Activated T-helper 1 cell treated with anti-CD3 and anti-CD28 coated beads, Interleukin-12 subunit alpha, Interleukin-12 subunit beta, Interleukin-2, Interleukin-4 antibody, amounts not matched to agents 30 ng/mL and 10 ng/mL and 1 ng/mL, durations not matched to agents 14 hours and 24 hours and 36 hours (primary cell): ENCODE data around the gene L1TD1. TPM values are rescaled to one million over a fixed set of nuclear protein-coding genes. Genes with fewer than 3 reads are reported as not detected.
"Not testable (repeated sequence)": the region's sequence is repeated elsewhere in the genome, so short reads cannot be mapped to it uniquely, and the experiment has no call there.

Experiments used
- DNase-seq: peaks from one replicate; pipeline ENCODE4 v3.0.0; 2021; ENCODE audit warnings: low spot score
- H3K27ac Mint-ChIP-seq: one replicate; pipeline ENCODE4 v1.8.0; 2021; ENCODE audit warnings: mild to moderate bottlenecking, mixed read lengths
- H3K27me3 Mint-ChIP-seq: one replicate; pipeline ENCODE4 v1.8.0; 2022; ENCODE audit warnings: mild to moderate bottlenecking, moderate library complexity, mixed read lengths; ENCODE audit not compliant: insufficient read depth
- H3K36me3 Mint-ChIP-seq: one replicate; pipeline ENCODE4 v1.8.0; 2021; ENCODE audit warnings: low read depth, mixed read lengths
- H3K4me1 Mint-ChIP-seq: one replicate; pipeline ENCODE4 v1.8.0; 2021; ENCODE audit warnings: low read depth, mixed read lengths
- H3K4me3 Mint-ChIP-seq: one replicate; pipeline ENCODE4 v1.8.0; 2021; ENCODE audit warnings: mild to moderate bottlenecking, moderate library complexity, mixed read lengths
- H3K9me3 Mint-ChIP-seq: one replicate; pipeline ENCODE4 v1.8.0; 2021; ENCODE audit warnings: mixed read lengths
- intact Hi-C: fragments of 100-400 bp; cut with micrococcal nuclease; formaldehyde crosslinking; loops from one replicate; pipeline ENCODE4 v1.15.1; 2024
- total RNA-seq: library from RNA; stranded (reverse); gene quantifications from 2 replicates; pipeline ENCODE4 v1.2.3, GENCODE V29; 2022

L1TD1 gene, protein sequence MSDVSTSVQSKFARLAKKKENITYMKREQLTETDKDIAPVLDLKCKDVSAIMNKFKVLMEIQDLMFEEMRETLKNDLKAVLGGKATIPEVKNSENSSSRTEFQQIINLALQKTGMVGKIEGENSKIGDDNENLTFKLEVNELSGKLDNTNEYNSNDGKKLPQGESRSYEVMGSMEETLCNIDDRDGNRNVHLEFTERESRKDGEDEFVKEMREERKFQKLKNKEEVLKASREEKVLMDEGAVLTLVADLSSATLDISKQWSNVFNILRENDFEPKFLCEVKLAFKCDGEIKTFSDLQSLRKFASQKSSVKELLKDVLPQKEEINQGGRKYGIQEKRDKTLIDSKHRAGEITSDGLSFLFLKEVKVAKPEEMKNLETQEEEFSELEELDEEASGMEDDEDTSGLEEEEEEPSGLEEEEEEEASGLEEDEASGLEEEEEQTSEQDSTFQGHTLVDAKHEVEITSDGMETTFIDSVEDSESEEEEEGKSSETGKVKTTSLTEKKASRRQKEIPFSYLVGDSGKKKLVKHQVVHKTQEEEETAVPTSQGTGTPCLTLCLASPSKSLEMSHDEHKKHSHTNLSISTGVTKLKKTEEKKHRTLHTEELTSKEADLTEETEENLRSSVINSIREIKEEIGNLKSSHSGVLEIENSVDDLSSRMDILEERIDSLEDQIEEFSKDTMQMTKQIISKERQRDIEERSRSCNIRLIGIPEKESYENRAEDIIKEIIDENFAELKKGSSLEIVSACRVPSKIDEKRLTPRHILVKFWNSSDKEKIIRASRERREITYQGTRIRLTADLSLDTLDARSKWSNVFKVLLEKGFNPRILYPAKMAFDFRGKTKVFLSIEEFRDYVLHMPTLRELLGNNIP
- not detected in 2 replicates for total RNA-seq

DNA sequence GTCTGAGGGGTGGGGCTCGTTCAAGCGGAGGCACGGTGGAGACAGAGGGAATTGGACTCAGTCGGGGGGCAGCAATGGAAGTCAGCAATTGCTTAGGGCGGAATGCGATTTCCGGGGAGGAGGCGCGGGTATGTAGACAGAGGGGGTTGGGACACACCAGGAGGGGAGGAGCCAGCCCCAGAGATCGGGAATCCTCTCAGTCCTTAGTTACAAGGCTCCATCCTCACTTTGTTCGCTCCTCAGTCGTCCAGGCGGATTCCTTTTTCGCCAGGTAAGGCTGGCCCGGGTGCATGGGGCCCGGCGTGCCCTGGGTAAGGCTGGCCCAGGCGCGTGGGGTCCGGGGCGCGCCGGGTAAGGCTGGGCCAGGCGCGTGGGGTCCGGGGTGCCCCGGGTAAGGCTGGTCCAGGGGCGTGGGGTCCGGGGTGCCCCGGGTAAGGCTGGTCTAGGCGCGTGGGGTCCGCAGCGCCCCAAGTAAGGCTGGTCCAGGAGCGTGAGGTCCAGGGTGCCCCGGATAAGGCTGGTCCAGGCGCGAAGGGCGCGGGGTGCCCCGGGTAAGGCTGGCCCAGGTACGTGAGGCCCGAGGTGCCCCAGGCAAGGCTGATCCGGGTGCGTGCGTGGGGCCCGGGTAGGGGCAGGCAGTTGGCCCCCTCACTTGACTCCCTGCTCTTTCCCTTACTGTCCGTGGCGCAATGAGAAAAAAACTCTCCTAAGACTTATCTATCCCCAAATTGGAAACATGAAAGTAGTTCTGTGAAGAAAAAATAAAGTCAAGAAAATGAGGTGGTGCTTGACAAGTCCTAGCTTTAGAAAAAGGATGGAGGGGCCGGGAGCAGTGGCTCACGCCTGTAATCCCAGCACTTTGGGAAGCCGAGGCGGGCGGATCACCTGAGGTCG is at the start of gene L1TD1:
TSS of gene L1TD1 (plus strand) at position 199 of the 894 bp plus-strand sequence. CDS start 11,780 bp downstream, outside the sequence.
- H3K4me3 Mint-ChIP-seq, result no peak within 1 kb of the TSS
- intact Hi-C loops, result no loop called here
- H3K36me3 Mint-ChIP-seq, result no peaks in the 10 kb centered on the region
- H3K27me3 Mint-ChIP-seq, result peaks cover 21% of the 10 kb centered on the region
- no peaks in the 10 kb centered on the region for H3K9me3 Mint-ChIP-seq
- no peak within 1 kb of the TSS for H3K27ac Mint-ChIP-seq
- DNase-seq, result no peak
- H3K4me1 Mint-ChIP-seq, result no peaks in the 10 kb centered on the region

DNA sequence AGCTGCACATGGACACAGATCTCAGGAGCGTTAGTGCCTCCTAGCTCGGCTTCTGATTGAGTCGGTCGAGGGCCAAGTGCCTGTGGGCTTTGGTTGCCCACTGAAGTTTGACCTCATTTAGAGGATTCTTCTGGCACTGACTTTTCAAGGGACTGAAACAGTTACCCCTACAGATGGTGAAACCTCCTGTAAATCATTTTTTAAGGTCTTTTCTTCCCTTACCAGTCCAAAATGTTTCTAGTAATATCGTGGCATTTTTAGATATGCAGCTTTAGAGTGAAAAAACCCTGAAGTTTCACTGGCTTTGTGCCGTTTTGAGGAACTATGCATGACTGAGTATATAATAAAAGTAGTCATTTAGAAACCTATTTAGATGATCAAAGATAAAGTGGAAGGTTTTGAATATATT is 34.7 kb upstream of the L1TD1 start:
- Mint-ChIP-seq H3K4me1 (no peaks in the 10 kb centered on the region), H3K36me3 (peaks cover 2% of the 10 kb centered on the region), H3K9me3 (no peaks in the 10 kb centered on the region), H3K27me3 (no peaks in the 10 kb centered on the region), H3K27ac (no peak overlapping the region), H3K4me3 (no peak overlapping the region)
- intact Hi-C loops, result no loop called here
- DNase-seq, result no peak

DNA sequence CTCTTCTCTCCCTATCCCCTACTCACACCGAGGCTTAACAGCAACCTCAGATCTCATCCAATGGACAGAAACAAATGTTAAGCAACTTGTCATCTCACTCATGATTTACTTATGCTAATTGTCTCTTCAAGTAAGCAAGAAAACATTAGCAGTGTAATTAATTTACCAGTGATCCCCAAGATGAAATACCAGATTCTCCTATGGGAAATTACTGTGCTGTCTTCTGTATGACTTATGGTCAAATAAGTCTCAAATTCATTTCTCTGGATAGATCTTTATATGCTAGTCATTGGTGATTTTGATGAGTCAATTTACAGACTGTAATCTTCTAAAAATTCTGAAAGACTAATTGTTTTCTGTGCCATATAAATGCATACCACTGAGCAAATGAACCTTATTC is 32.9 kb upstream of the L1TD1 start:
- intact Hi-C loops, result no loop called here
- H3K4me1 Mint-ChIP-seq, result no peaks in the 10 kb centered on the region
- no peak for DNase-seq
- H3K27me3 Mint-ChIP-seq, result no peaks in the 10 kb centered on the region
- H3K9me3 Mint-ChIP-seq, result no peaks in the 10 kb centered on the region
- H3K4me3 Mint-ChIP-seq, result no peak overlapping the region
- peaks cover 2% of the 10 kb centered on the region for H3K36me3 Mint-ChIP-seq
- no peak overlapping the region for H3K27ac Mint-ChIP-seq

DNA sequence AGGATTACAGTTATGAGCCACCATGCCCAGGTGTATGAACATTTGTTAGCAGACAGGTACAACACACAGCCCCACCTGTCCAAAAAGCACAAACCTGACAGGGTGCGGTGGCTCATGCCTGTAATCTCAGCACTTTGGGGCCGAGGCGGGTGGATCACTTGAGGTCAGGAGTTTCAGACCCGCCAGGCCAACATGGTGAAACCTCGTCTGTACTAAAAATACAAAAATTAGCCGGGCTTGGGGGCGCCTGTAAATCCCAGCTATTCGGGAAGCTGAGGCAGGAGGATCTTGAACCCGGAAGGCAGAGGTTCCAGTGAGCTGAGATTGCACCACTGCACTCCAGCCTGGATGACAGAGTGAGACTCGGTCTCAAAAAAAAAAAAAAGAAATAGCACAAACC is 24.3 kb upstream of the L1TD1 start:
- H3K4me3 Mint-ChIP-seq, DNase-seq, H3K36me3 Mint-ChIP-seq, H3K27ac Mint-ChIP-seq, H3K9me3 Mint-ChIP-seq, H3K4me1 Mint-ChIP-seq, intact Hi-C loops, H3K27me3 Mint-ChIP-seq: not testable (repeated sequence)

DNA sequence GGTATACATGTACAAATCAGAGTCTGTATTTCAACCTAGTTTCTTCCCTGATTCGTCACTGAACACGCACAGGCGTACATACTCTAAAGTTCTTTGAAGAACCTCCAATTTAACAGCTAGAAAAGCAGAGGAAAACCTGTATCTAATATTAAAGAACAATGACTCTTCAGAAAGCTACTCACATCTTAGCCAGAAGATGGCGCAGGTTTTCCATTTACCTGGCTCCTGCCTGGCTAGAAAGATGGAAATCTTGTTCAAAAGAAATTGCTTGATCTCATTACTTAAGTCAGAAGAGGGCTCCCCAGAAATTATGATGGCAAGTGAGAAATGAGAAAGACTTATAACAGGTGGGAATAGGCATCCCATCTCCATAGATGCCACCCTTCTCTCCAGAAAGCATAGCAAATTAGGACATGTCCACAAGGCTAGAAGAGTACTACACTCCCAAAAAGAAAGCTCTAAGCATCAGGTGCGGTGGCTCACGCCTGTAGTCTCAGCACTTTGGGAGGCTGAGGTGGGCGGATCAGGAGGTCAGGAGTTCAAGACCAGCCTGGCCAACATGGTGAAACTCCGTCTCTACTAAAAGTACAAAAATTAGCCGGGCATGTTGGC is 19.0 kb upstream of the L1TD1 start:
- H3K27me3 Mint-ChIP-seq, result peaks cover 3% of the 10 kb centered on the region
- no peak overlapping the region for H3K4me3 Mint-ChIP-seq
- no peaks in the 10 kb centered on the region for H3K4me1 Mint-ChIP-seq
- H3K27ac Mint-ChIP-seq, result no peak overlapping the region
- no peaks in the 10 kb centered on the region for H3K36me3 Mint-ChIP-seq
- H3K9me3 Mint-ChIP-seq, result no peaks in the 10 kb centered on the region
- intact Hi-C loops, result loop anchor here (1.0 kb wide), 2 partner anchors 232 to 571 kb away; no protein-coding TSS in a partner anchor
- DNase-seq, result peak; percentile 3

DNA sequence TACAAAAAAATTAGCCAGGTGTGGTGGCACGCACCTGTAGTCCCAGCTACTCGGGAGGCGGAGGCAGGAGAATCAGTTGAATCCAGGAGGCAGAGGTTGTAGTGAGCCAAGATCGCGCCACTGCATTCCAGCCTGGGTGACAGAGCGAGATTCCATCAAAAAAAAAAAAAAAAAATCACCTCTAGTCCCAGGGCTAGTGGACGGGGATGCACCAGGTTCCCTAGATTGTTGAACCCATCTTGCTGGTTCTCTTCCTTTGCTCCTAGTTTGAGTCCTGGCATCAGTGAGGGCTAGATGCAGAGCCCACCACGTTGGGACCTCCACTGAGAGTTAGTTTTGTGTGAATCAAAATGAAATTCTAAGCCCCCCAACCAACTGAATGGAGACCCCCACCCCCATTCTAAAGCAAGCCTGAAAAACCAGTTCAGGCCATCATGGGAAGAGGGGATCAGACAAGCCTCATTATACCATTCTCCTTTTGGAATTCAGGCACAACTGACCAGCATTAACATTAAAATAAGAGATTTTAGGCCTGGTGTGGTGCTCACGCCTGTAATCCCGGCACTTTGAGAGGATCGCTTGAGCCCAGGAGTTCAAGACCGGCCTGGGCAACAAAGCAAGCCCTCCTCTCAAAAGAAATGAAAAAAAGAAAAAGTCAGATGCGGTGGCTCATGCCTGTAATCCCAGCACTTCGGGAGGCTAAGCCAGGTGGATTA is 17.9 kb upstream of the L1TD1 start:
- Mint-ChIP-seq H3K27me3 (peaks cover 3% of the 10 kb centered on the region), H3K9me3 (no peaks in the 10 kb centered on the region), H3K27ac (no peak overlapping the region), H3K36me3 (no peaks in the 10 kb centered on the region), H3K4me1 (no peaks in the 10 kb centered on the region), H3K4me3 (no peak overlapping the region)
- intact Hi-C loops, result no loop called here
- DNase-seq, result no peak

DNA sequence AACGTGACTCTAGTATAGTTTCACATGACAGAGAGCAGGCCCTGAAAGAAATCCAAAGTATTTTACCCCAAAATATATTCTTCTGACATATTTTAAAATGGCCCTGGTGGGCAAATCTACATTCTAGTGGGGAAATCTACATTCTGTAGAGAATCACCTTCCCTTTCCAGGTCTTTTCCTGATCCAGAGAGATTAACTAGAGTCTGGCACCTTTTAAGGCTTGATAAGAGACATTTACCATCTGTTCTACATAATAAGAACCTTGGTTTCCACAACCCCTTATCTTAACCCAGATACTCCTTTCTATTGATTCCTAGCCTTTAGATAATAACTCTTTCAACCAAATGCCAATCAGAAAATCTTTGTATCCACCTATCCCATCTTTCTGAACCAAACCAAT is 17.0 kb upstream of the L1TD1 start:
- DNase-seq, result no peak
- no peaks in the 10 kb centered on the region for H3K36me3 Mint-ChIP-seq
- no peaks in the 10 kb centered on the region for H3K9me3 Mint-ChIP-seq
- H3K4me3 Mint-ChIP-seq, result no peak overlapping the region
- H3K4me1 Mint-ChIP-seq, result no peaks in the 10 kb centered on the region
- peaks cover 3% of the 10 kb centered on the region for H3K27me3 Mint-ChIP-seq
- no peak overlapping the region for H3K27ac Mint-ChIP-seq
- intact Hi-C loops, result no loop called here

DNA sequence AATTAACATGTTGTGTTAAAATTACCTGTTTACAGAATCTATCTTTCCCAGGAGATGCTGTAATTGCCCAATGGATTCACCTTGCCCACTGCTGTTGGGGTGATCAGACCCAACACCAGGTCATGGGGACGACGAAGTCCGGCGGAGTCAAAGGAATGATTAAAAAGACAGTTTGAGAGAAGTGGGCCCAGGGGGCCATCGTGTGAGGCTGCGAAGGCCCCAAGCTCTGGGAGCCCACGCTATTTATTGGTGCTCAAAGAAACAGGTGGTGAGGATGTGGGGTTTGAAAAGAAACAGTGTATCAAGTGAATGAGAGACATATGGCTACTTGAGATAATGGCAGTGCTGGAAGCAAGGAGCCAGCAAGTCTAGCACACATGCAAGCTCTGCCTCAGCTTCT is 16.3 kb upstream of the L1TD1 start:
- H3K27me3 Mint-ChIP-seq, result peaks cover 3% of the 10 kb centered on the region
- H3K4me3 Mint-ChIP-seq, result no peak overlapping the region
- H3K9me3 Mint-ChIP-seq, result no peaks in the 10 kb centered on the region
- intact Hi-C loops, result no loop called here
- H3K4me1 Mint-ChIP-seq, result no peaks in the 10 kb centered on the region
- no peak for DNase-seq
- no peak overlapping the region for H3K27ac Mint-ChIP-seq
- H3K36me3 Mint-ChIP-seq, result no peaks in the 10 kb centered on the region

DNA sequence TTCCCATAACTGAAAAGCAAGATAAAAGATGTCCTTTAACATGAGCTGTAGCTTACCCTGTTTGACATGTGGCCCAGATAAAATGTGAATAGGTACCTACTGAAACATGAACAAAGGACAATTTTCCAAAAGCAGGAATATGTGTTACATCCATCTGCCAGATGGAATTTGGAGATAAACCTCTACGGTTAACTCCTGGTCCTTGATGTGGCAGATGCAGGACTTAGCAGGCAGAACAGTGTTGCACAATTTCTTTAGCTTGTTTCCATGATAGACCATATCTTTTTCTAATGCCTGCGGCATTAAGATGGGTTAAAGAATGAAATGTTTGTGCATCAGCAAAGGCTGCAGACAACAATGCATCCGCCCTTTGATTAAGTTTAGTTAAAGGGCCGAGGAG is 14.6 kb upstream of the L1TD1 start:
- H3K9me3 Mint-ChIP-seq, H3K27me3 Mint-ChIP-seq, H3K27ac Mint-ChIP-seq, H3K4me1 Mint-ChIP-seq, H3K36me3 Mint-ChIP-seq, intact Hi-C loops, DNase-seq, H3K4me3 Mint-ChIP-seq: not testable (repeated sequence)

DNA sequence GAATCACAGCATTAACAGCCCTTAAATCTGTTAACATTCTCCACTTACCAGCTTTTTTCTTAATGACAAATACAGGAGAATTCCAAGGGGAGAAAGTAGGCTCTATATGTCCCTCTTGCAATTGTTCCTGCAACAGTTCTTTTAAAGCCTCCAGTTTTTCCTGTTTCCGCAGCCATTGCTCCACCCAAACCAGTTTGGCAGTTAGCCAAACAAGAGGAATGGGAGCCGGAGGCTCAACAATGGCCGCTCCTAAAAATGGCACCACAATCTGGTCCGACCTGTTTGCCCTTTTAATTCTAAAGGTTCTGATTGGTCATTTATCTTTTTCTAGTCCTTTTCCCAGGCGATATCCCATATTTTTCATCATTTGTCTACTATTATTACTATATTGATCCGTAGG is 14.0 kb upstream of the L1TD1 start:
- Mint-ChIP-seq H3K36me3 (no peaks in the 10 kb centered on the region), H3K27me3 (peaks cover 3% of the 10 kb centered on the region), H3K27ac (no peak overlapping the region), H3K4me3 (no peak overlapping the region), H3K9me3 (no peaks in the 10 kb centered on the region), H3K4me1 (no peaks in the 10 kb centered on the region)
- DNase-seq, result no peak
- intact Hi-C loops, result no loop called here

DNA sequence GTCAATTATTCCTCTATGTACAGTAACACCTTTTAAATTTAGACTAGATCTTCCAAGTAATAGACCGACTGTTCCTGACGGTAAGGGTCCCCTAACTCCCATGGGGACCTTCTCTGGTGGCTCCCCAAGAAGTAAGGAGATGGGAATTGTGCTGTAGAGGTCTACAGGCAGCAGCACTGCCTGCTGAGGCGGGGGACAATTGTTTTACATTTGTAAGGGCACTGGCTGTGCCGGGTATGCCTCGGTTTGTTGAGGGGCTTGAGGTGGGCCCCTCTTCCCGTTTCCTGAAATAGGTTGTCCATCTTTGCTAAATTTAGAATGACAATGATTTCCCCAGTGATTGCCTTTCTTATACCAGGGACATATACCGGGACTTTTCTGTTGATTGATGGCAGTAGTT is 13.1 kb upstream of the L1TD1 start:
- Mint-ChIP-seq H3K9me3 (no peaks in the 10 kb centered on the region), H3K4me3 (no peak overlapping the region), H3K27me3 (peaks cover 3% of the 10 kb centered on the region), H3K27ac (no peak overlapping the region), H3K36me3 (no peaks in the 10 kb centered on the region), H3K4me1 (no peaks in the 10 kb centered on the region)
- intact Hi-C loops, result no loop called here
- DNase-seq, result no peak

DNA sequence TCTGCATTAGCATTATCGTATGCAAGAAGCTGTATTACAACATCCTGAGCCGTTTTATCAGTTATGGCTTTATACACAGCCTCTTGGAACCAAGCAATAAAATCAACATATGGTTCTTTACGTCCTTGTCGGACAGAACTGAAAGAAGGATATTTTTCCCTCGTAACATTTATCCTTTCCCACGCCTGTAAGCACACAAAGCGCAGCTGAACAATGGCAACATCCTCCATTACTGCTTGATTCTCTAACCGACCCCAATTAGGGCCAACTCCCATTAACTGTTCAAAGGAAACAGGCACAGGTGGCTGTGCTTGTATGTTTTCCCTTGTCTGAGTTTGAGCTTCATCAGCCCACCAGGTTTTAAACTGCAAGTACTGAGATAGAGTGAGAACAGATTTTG is 12.5 kb upstream of the L1TD1 start:
- DNase-seq, H3K27me3 Mint-ChIP-seq, H3K9me3 Mint-ChIP-seq, H3K36me3 Mint-ChIP-seq, H3K4me1 Mint-ChIP-seq, H3K27ac Mint-ChIP-seq, intact Hi-C loops, H3K4me3 Mint-ChIP-seq: not testable (repeated sequence)
